Stimulated activated CD4-positive, alpha-beta T cell treated with anti-CD3 and anti-CD28 coated beads, TNF-alpha, amount 100 ng/mL, for 1 hour (primary cell): Measurements from ENCODE around the gene TBRG4.

Experiments
- DNase-seq, 3 donors: peaks; one replicate each; pipeline ENCODE4 v3.0.0-alpha.2; 2020; ENCODE audit warnings: low read depth in 3 of 3, low spot score in 1 of 3

The TBRG4 gene

GRCh38 chr7:45075871-45076796, 35.4 kb downstream of the TBRG4 start:
- no peak for DNase-seq

GRCh38 chr7:45075355-45075644, 36.2 kb downstream of the TBRG4 start:
- no peak for DNase-seq

- no peak for DNase-seq
Observed at GRCh38 chr7:45074528-45075354, 36.8 kb downstream of the TBRG4 start.

GRCh38 chr7:45073786-45074527, 37.5 kb downstream of the TBRG4 start:
- no peak for DNase-seq

GRCh38 chr7:45073031-45073785, 38.3 kb downstream of the TBRG4 start:
- no peak for DNase-seq

- DNase-seq: no peak
Observed at GRCh38 chr7:45072131-45073030, 39.1 kb downstream of the TBRG4 start.

- DNase-seq: no peak
Observed at GRCh38 chr7:45071528-45071927, 40.0 kb downstream of the TBRG4 start.

- DNase-seq: no peak
Observed at GRCh38 chr7:45070254-45070642, 41.2 kb downstream of the TBRG4 start.

GRCh38 chr7:45069444-45070253, 41.8 kb downstream of the TBRG4 start:
- DNase-seq: no peak

GRCh38 chr7:45068236-45069023, 43.1 kb downstream of the TBRG4 start:
- DNase-seq: no peak

- no peak for DNase-seq
Observed at GRCh38 chr7:45067582-45067981, 43.9 kb downstream of the TBRG4 start.

- DNase-seq: no peak
Observed at GRCh38 chr7:45066409-45066808, 45.1 kb downstream of the TBRG4 start.

GRCh38 chr7:45065031-45065995, 46.2 kb downstream of the TBRG4 start:
- no peak for DNase-seq

- no peak for DNase-seq
Observed at GRCh38 chr7:45064047-45064725, 47.3 kb downstream of the TBRG4 start.

GRCh38 chr7:45061806-45062425, 49.6 kb downstream of the TBRG4 start:
- no peak for DNase-seq

- DNase-seq: no peak
Observed at GRCh38 chr7:45061352-45061751, 50.1 kb downstream of the TBRG4 start.
